Measurements from ENCODE around the gene KLRC2. TPM values are rescaled to one million over a fixed set of nuclear protein-coding genes. Genes with fewer than 3 reads are reported as not detected.
"Not testable (repeated sequence)": the region's sequence is repeated elsewhere in the genome, so short reads cannot be mapped to it uniquely, and the experiment has no call there.

Gene KLRC2
- total RNA-seq, 1 experiment from 2014 or later, result not detected

DNA sequence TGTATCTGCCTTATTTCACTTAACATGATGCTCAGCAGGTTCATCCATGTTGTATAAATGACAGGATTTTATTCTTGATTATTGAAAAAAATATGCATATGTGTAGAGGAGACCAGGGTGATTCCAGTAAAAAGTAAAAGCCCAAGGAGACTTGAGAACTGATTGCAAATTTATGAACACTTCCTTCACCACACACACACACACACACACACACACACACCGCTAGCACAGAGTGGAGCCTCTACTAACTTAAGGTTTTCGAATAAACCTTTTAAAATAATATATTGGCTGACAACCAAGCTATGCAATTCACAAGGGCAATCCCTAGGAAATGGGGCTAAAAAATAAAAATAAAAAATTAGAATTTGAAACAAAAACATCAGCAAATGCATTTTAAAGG is 37.6 kb downstream of the KLRC2 start:
- Histone ChIP-seq H3K27me3 (replicated peaks; ENCODE audit: insufficient read depth, low read depth, low read length, poor library complexity) (no peaks in the 10 kb centered on the region), H3K4me1 (ENCODE audit: insufficient read depth, low read length, poor library complexity, severe bottlenecking) (no peaks in the 10 kb centered on the region), H3K9me3 (ENCODE audit: low read depth, low read length, poor library complexity, severe bottlenecking) (no peaks in the 10 kb centered on the region), H3K27ac (ENCODE audit: low read depth, low read length, poor library complexity, severe bottlenecking) (no peak overlapping the region), H3K36me3 (ENCODE audit: insufficient read depth, low read length, poor library complexity, severe bottlenecking) (no peaks in the 10 kb centered on the region), H3K4me3 (ENCODE audit: low read depth, low read length, poor library complexity, severe bottlenecking) (no peak overlapping the region)
- CTCF ChIA-PET, result no interaction called here
- no peak for DNase-seq (ENCODE audit: low spot score)
- POLR2A ChIA-PET (ENCODE audit: low non-redundant PET), result no interaction called here
- BruUV-seq (replicated peaks), result no TSS peak
- no peak for TF ChIP-seq EZH2 (IDR thresholded peaks at IDR 0.05; ENCODE audit: borderline replicate concordance, low read depth, low read length, poor library complexity, severe bottlenecking)
- no peak for TF ChIP-seq CTCF (conservative IDR thresholded peaks at IDR 0.05; ENCODE audit: low read depth, low read length)
- intact Hi-C loops (cut with micrococcal nuclease; ENCODE audit: unreplicated experiment), result no loop called here

DNA sequence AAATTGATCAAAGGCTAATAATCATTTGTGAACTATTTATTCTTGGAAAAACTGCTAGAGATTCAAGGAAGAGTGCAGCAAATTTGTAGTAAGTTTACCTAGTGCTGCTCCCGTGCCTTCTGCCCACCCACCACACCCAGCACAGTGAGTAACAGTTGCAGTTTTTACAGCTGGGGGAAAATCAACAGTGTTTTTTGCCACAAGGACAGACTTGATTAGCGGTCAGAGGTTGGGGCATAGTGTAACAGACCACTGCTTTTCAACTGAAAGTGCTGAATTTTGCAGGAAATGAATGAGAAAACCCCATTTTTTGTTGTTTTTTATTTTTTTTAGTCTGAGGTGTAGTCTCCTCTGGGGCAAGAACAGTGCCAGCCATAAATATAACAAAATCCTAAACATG is 38.5 kb downstream of the KLRC2 start:
- CTCF ChIA-PET, result no interaction called here
- no peaks in the 10 kb centered on the region for H3K9me3 ChIP-seq (ENCODE audit: low read depth, low read length, poor library complexity, severe bottlenecking)
- H3K27ac ChIP-seq (ENCODE audit: low read depth, low read length, poor library complexity, severe bottlenecking), result no peak overlapping the region
- POLR2A ChIA-PET (ENCODE audit: low non-redundant PET), result no interaction called here
- H3K4me1 ChIP-seq (ENCODE audit: insufficient read depth, low read length, poor library complexity, severe bottlenecking), result peaks cover 8% of the 10 kb centered on the region
- BruUV-seq (replicated peaks), result no TSS peak
- no peaks in the 10 kb centered on the region for H3K36me3 ChIP-seq (ENCODE audit: insufficient read depth, low read length, poor library complexity, severe bottlenecking)
- intact Hi-C loops (cut with micrococcal nuclease; ENCODE audit: unreplicated experiment), result no loop called here
- TF ChIP-seq EZH2 (IDR thresholded peaks at IDR 0.05; ENCODE audit: borderline replicate concordance, low read depth, low read length, poor library complexity, severe bottlenecking) (no peak), CTCF (conservative IDR thresholded peaks at IDR 0.05; ENCODE audit: low read depth, low read length) (no peak)
- no peak for DNase-seq (ENCODE audit: low spot score)
- no peak overlapping the region for H3K4me3 ChIP-seq (ENCODE audit: low read depth, low read length, poor library complexity, severe bottlenecking)
- no peaks in the 10 kb centered on the region for H3K27me3 ChIP-seq (replicated peaks; ENCODE audit: insufficient read depth, low read depth, low read length, poor library complexity)

DNA sequence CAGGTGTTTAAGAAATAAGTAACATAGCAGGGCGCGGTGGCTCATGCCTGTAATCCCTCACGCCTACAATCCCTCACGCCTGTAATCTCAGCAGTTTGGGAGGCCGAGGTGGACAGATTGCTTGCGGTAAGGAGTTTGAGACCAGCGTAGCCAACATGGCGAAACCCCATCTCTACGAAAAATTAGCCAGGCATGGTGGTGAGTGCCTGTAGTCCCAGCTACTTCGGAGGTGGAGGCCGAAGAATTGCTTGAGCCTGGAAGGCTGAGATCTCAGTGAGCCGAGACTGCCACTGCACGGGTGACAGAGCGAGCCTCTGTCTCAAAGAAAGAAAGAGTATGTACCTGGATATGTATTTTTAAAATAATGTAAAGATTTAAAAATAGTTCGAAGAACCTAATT is 39.6 kb downstream of the KLRC2 start:
- H3K4me3 ChIP-seq (ENCODE audit: low read depth, low read length, poor library complexity, severe bottlenecking); H3K27ac ChIP-seq (ENCODE audit: low read depth, low read length, poor library complexity, severe bottlenecking); CTCF ChIA-PET; H3K27me3 ChIP-seq (replicated peaks; ENCODE audit: insufficient read depth, low read depth, low read length, poor library complexity); H3K9me3 ChIP-seq (ENCODE audit: low read depth, low read length, poor library complexity, severe bottlenecking); H3K36me3 ChIP-seq (ENCODE audit: insufficient read depth, low read length, poor library complexity, severe bottlenecking); DNase-seq (ENCODE audit: low spot score); BruUV-seq (replicated peaks); intact Hi-C loops (cut with micrococcal nuclease; ENCODE audit: unreplicated experiment); POLR2A ChIA-PET (ENCODE audit: low non-redundant PET): not testable (repeated sequence)
- H3K4me1 ChIP-seq (ENCODE audit: insufficient read depth, low read length, poor library complexity, severe bottlenecking), result peaks cover 12% of the 10 kb centered on the region

GRCh38 chr12:10395390-10395998 is 40.3 kb downstream of the KLRC2 start:
- Histone ChIP-seq H3K27ac (ENCODE audit: low read depth, low read length, poor library complexity, severe bottlenecking) (no peak overlapping the region), H3K9me3 (ENCODE audit: low read depth, low read length, poor library complexity, severe bottlenecking) (no peaks in the 10 kb centered on the region), H3K27me3 (replicated peaks; ENCODE audit: insufficient read depth, low read depth, low read length, poor library complexity) (no peaks in the 10 kb centered on the region), H3K4me1 (ENCODE audit: insufficient read depth, low read length, poor library complexity, severe bottlenecking) (peaks cover 12% of the 10 kb centered on the region), H3K4me3 (ENCODE audit: low read depth, low read length, poor library complexity, severe bottlenecking) (no peak overlapping the region), H3K36me3 (ENCODE audit: insufficient read depth, low read length, poor library complexity, severe bottlenecking) (no peaks in the 10 kb centered on the region)
- no TSS peak for BruUV-seq (replicated peaks)
- ChIA-PET CTCF (no interaction called here), POLR2A (ENCODE audit: low non-redundant PET) (no interaction called here)
- intact Hi-C loops (cut with micrococcal nuclease; ENCODE audit: unreplicated experiment), result no loop called here
- TF ChIP-seq EZH2 (IDR thresholded peaks at IDR 0.05; ENCODE audit: borderline replicate concordance, low read depth, low read length, poor library complexity, severe bottlenecking), result no peak
- DNase-seq (ENCODE audit: low spot score), result no peak

DNA sequence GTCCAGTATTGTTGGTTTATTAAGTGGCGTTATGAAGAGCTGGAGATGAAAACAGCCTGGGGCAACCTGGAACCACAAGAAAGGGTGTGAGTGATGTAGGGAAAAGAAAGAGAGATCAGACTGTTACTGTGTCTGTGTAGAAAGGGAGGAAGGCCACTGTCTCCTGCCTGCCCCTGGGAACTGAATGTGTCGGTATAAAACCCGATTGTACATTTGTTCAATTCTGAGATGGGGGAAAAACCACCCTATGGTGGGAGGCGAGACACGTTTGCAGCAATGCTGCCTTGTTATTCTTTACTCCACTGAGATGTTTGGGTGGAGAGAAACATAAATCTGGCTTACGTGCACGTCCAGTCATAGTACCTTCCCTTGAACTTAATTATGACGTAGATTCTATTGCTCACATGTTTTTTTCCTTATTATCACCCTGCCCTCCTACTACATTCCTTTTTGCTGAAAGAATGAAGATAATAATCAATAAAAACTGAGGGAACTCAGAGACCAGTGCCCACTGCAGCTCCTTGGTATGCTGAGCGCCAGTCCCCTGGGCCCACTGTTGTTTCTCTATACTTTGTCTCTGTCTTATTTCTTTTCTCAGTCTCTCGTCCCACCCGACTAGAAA is 41.2 kb downstream of the KLRC2 start:
- CTCF ChIA-PET; H3K27me3 ChIP-seq (replicated peaks; ENCODE audit: insufficient read depth, low read depth, low read length, poor library complexity); POLR2A ChIA-PET (ENCODE audit: low non-redundant PET); intact Hi-C loops (cut with micrococcal nuclease; ENCODE audit: unreplicated experiment); BruUV-seq (replicated peaks); H3K27ac ChIP-seq (ENCODE audit: low read depth, low read length, poor library complexity, severe bottlenecking); H3K36me3 ChIP-seq (ENCODE audit: insufficient read depth, low read length, poor library complexity, severe bottlenecking); H3K4me3 ChIP-seq (ENCODE audit: low read depth, low read length, poor library complexity, severe bottlenecking); H3K9me3 ChIP-seq (ENCODE audit: low read depth, low read length, poor library complexity, severe bottlenecking); DNase-seq (ENCODE audit: low spot score): not testable (repeated sequence)
- H3K4me1 ChIP-seq (ENCODE audit: insufficient read depth, low read length, poor library complexity, severe bottlenecking), result peaks cover 12% of the 10 kb centered on the region
